Measurements from ENCODE around the gene CCNF. TPM values are rescaled to one million over a fixed set of nuclear protein-coding genes. Genes with fewer than 3 reads are reported as not detected.

The CCNF gene
- total and polyA plus RNA-seq, 2 of the 8 experiments (the other 6 are each of a cell fraction or from before 2014, with no cell fraction given): 15.4 to 54.3 TPM

DNA sequence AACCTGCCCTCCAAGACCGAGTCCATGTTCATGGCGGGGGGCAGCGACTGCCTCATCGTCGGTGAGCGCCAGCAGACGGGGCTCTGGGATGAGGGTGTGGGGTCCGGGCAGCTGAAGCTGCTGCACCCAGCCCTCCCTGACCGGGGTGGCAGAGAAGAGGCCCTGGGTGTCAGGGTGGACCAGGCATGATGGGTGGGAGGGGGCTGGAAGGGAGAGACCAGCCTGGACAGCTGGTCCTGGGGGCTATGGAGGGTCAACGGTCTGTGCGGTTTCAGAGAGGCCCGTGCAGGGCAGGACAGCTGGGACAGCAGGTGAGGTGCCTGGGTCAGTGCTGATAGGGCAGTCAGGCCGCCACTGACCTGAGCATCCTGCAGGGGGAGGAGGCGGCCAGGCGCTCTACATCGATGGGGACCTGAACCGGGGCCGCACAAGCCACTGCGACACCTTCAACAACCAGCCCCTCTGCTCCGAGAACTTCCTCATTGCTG is 71.2 kb downstream of the CCNF start:
- Histone ChIP-seq H2BK15ac (ENCODE audit: low read length) (no peak overlapping the region), H4K20me1 (replicated peaks in 1 of 2; ENCODE audit: control insufficient read depth in 1 of 2, insufficient read depth in 2 of 2, low read length in 2 of 2) (peaks cover 2 to 4% of the 10 kb centered on the region in 2 experiments), H3K27ac (ENCODE audit: low read depth, low read length) (no peak overlapping the region), H3K4me3 (ENCODE audit: extremely low read depth in 1 of 4, insufficient read depth in 2 of 4, low read depth in 3 of 4, low read length in 4 of 4) (no peak overlapping the region), H3K23ac (ENCODE audit: insufficient read length) (no peak overlapping the region), H4K5ac (ENCODE audit: insufficient read length, low read depth, low read length) (no peak overlapping the region), H4K91ac (replicated peaks; ENCODE audit: insufficient read length, low read length) (peak overlapping the region; percentile 73), H2AK5ac (ENCODE audit: low read depth, low read length) (no peak overlapping the region), H3K4me1 (replicated peaks in 1 of 4; ENCODE audit: control insufficient read depth in 3 of 4, insufficient read depth in 4 of 4, low read length in 3 of 4) (peaks cover 0 to 16% (median 9%) of the 10 kb centered on the region in 4 experiments; a peak in 6 of 7 replicates), H3K56ac (replicated peaks; ENCODE audit: insufficient read length, low read depth, low read length) (no peak overlapping the region), H3K14ac (ENCODE audit: insufficient read length) (no peak overlapping the region), H4K8ac (ENCODE audit: extremely low read depth, insufficient read depth, low read length) (peak overlapping the region; percentile 46; the same call in 1 of the 2 replicates), H2AFZ (ENCODE audit: low read length) (no peak overlapping the region), H3K27me3 (replicated peaks in 1 of 4; ENCODE audit: control insufficient read depth in 3 of 4, extremely low read depth in 1 of 4, insufficient read depth in 3 of 4, low read length in 3 of 4) (no peaks in the 10 kb centered on the region; a peak in 1 of 7 replicates), H3K36me3 (ENCODE audit: control insufficient read depth in 2 of 4, insufficient read depth in 4 of 4, low read length in 3 of 4) (peaks cover 0 to 15% (median 4%) of the 10 kb centered on the region in 4 experiments; a peak in 4 of 8 replicates), H3K23me2 (ENCODE audit: low read depth, low read length) (no peaks in the 10 kb centered on the region), H3K18ac (ENCODE audit: extremely low read depth, low read length) (no peak overlapping the region; the same call in 1 of the 2 replicates), H3K79me2 (ENCODE audit: control insufficient read depth in 1 of 2, insufficient read depth in 2 of 2, low read length in 2 of 2) (no peaks in the 10 kb centered on the region), H3K79me1 (ENCODE audit: low read depth, low read length) (no peaks in the 10 kb centered on the region; the same call in 1 of the 2 replicates), H2BK20ac (ENCODE audit: low read length) (no peak overlapping the region), H2BK12ac (ENCODE audit: low read depth, low read length) (no peak overlapping the region), H3K4me2 (ENCODE audit: insufficient read depth in 1 of 2, low read depth in 2 of 2, low read length in 2 of 2) (no peak overlapping the region), H2BK5ac (ENCODE audit: low read depth, low read length) (no peak overlapping the region), H3K9me3 (ENCODE audit: insufficient read depth in 2 of 2, low read depth in 1 of 2, low read length in 1 of 2) (no peaks in the 10 kb centered on the region), H2BK120ac (replicated peaks; ENCODE audit: low read depth, low read length) (no peak overlapping the region), H3K9ac (replicated peaks in 1 of 4; ENCODE audit: extremely low read depth in 1 of 4, low read depth in 3 of 4, low read length in 3 of 4) (no peak overlapping the region), H3K4ac (replicated peaks; ENCODE audit: insufficient read length, low read depth, low read length) (no peak overlapping the region)
- peak in 1 of 2 experiments; percentile 60 for DNase-seq (ENCODE audit: low read depth in 1 of 2, low spot score in 2 of 2)
- no peak for TF ChIP-seq SP1 (IDR thresholded peaks at IDR 0.05; ENCODE audit: low read depth, low read length)
- TF ChIP-seq, protein P1, sequence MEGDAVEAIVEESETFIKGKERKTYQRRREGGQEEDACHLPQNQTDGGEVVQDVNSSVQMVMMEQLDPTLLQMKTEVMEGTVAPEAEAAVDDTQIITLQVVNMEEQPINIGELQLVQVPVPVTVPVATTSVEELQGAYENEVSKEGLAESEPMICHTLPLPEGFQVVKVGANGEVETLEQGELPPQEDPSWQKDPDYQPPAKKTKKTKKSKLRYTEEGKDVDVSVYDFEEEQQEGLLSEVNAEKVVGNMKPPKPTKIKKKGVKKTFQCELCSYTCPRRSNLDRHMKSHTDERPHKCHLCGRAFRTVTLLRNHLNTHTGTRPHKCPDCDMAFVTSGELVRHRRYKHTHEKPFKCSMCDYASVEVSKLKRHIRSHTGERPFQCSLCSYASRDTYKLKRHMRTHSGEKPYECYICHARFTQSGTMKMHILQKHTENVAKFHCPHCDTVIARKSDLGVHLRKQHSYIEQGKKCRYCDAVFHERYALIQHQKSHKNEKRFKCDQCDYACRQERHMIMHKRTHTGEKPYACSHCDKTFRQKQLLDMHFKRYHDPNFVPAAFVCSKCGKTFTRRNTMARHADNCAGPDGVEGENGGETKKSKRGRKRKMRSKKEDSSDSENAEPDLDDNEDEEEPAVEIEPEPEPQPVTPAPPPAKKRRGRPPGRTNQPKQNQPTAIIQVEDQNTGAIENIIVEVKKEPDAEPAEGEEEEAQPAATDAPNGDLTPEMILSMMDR (IDR thresholded peaks at IDR 0.05; ENCODE audit: control extremely low read depth in 1 of 3, insufficient read depth in 1 of 3, low read depth in 1 of 3, low read length in 3 of 3): peak in 2 of 3 experiments; percentile 30 to 40; a peak in 2 of 4 replicates
- ChIA-PET POLR2A (ENCODE audit: partially characterized antibody) (interaction anchor here (0.9 to 2.0 kb wide), 14 partner anchors 10 to 346 kb away, joined by 3 to 10 read pairs (median 4); partner anchors contain the start of genes ATP6V0C, CEMP1 and NTN3), CTCF (ENCODE audit: partially characterized antibody) (interaction anchor here (0.6 to 3.3 kb wide), 30 partner anchors 9 to 459 kb away, joined by 3 to 32 read pairs (median 5); partner anchors contain the start of gene TEDC2)
- FAIRE-seq: no peak
- WGBS, 2 experiments (ENCODE audit: extremely low coverage in 1 of 2, insufficient coverage in 1 of 2, insufficient read length in 1 of 2, insufficient replicate concordance in 2 of 2, low coverage in 1 of 2, low lambda C conversion rate in 2 of 2, missing lambda C conversion rate in 1 of 2): 88% methylated on average over 20 of the region's 20 CpGs; no CpG with 5 or more reads in 1 of the 2 experiments
